Astrocyte (in vitro differentiated cells and primary cell): ENCODE results near the gene KANK2. TPM values are rescaled to one million over a fixed set of nuclear protein-coding genes. Genes with fewer than 3 reads are reported as not detected.

Experiments
- DNase-seq: peaks from one replicate; pipeline ENCODE4 v3.0.0-alpha.2; 2010; ENCODE audit warnings: low read depth
- FAIRE-seq: peaks from 2 replicates; lab custom pipeline; 2011; peaks lifted over from hg19 to GRCh38; lab: Jason Lieb, UNC
- H2AFZ ChIP-seq: 2 replicates; pipeline ENCODE4 v1.6.0; 2012; ENCODE audit warnings: low read depth, low read length, inconsistent platforms
- H3K27ac ChIP-seq: 2 replicates; pipeline ENCODE4 v1.5.1; 2011; ENCODE audit warnings: low read depth, low read length, inconsistent platforms
- H3K27me3 ChIP-seq: 2 replicates; pipeline ENCODE4 v1.6.0; 2011; ENCODE audit warnings: low read length, inconsistent platforms; ENCODE audit not compliant: insufficient read depth
- H3K36me3 ChIP-seq: 2 replicates; pipeline ENCODE4 v1.5.1; 2011; ENCODE audit warnings: low read length, inconsistent platforms; ENCODE audit not compliant: insufficient read depth
- H3K4me1 ChIP-seq: 2 replicates; pipeline ENCODE4 v1.5.1; 2011; ENCODE audit warnings: low read length, inconsistent platforms; ENCODE audit not compliant: insufficient read depth
- H3K4me2 ChIP-seq: 2 replicates; pipeline ENCODE4 v1.6.0; 2012; ENCODE audit warnings: low read length, inconsistent platforms
- H3K4me3 ChIP-seq: 2 replicates; pipeline ENCODE4 v1.5.1; 2011; ENCODE audit warnings: low read depth, mild to moderate bottlenecking, low read length, inconsistent platforms; ENCODE audit not compliant: insufficient read depth
- H3K79me2 ChIP-seq: 2 replicates; pipeline ENCODE4 v1.6.0; 2012; ENCODE audit warnings: mild to moderate bottlenecking, low read length, inconsistent platforms; ENCODE audit not compliant: insufficient read depth
- H3K9ac ChIP-seq: 2 replicates; pipeline ENCODE4 v1.6.0; 2012; ENCODE audit warnings: mild to moderate bottlenecking, low read length, inconsistent platforms
- H3K9me3 ChIP-seq: 2 replicates; pipeline ENCODE4 v1.5.1; 2012; ENCODE audit warnings: low read depth, mild to moderate bottlenecking, low read length, inconsistent platforms; ENCODE audit not compliant: insufficient read depth
- H4K20me1 ChIP-seq: 2 replicates; pipeline ENCODE4 v1.6.0; 2012; ENCODE audit warnings: low read length, inconsistent platforms; ENCODE audit not compliant: insufficient read depth
- H3K27ac Mint-ChIP-seq: one replicate; pipeline ENCODE4 v1.8.0; 2021; ENCODE audit warnings: mild to moderate bottlenecking, mixed read lengths; ENCODE audit not compliant: unreplicated experiment
- H3K27me3 Mint-ChIP-seq: one replicate; pipeline ENCODE4 v1.8.0; 2021; ENCODE audit warnings: low read depth, mixed read lengths; ENCODE audit not compliant: unreplicated experiment
- H3K36me3 Mint-ChIP-seq: one replicate; pipeline ENCODE4 v1.8.0; 2021; ENCODE audit warnings: low read depth, mixed read lengths; ENCODE audit not compliant: unreplicated experiment
- H3K4me1 Mint-ChIP-seq: one replicate; pipeline ENCODE4 v1.8.0; 2021; ENCODE audit warnings: low read depth, mixed read lengths; ENCODE audit not compliant: unreplicated experiment
- H3K4me3 Mint-ChIP-seq: one replicate; pipeline ENCODE4 v1.8.0; 2021; ENCODE audit warnings: mild to moderate bottlenecking, moderate library complexity, mixed read lengths; ENCODE audit not compliant: unreplicated experiment
- H3K9me3 Mint-ChIP-seq: one replicate; pipeline ENCODE4 v1.8.0; 2021; ENCODE audit warnings: mild to moderate bottlenecking, mixed read lengths; ENCODE audit not compliant: unreplicated experiment
- CTCF ChIP-seq: IDR thresholded peaks from 2 replicates; pipeline ENCODE4 v1.5.1; 2011; ENCODE audit warnings: low read depth, mild to moderate bottlenecking, inconsistent platforms, low read length, moderate library complexity; ENCODE audit not compliant: insufficient read depth
- EZH2 ChIP-seq: IDR thresholded peaks from 2 replicates; pipeline ENCODE4 v1.6.1; 2012; ENCODE audit warnings: mild to moderate bottlenecking, low read length, inconsistent platforms; ENCODE audit not compliant: insufficient read depth
- total RNA-seq: library from RNA; stranded (reverse); gene quantifications from 2 replicates; pipeline ENCODE4 v1.2.1, GENCODE V29; 2021

The KANK2 gene
- total RNA-seq, 1 donor from 2014 or later: 50.3 TPM

- Mint-ChIP-seq H3K9me3 (no peaks in the 10 kb centered on the region), H3K36me3 (peaks cover 2% of the 10 kb centered on the region), H3K4me1 (peaks cover 11% of the 10 kb centered on the region), H3K4me3 (peak overlapping the region; percentile 45), H3K27me3 (no peaks in the 10 kb centered on the region), H3K27ac (no peak overlapping the region)
- Histone ChIP-seq H3K79me2 (peaks cover 3% of the 10 kb centered on the region), H3K9ac (no peak overlapping the region), H3K4me1 (peaks cover 26% of the 10 kb centered on the region), H3K4me2 (no peak overlapping the region), H3K27me3 (no peaks in the 10 kb centered on the region), H4K20me1 (peaks cover 18% of the 10 kb centered on the region), H2AFZ (no peak overlapping the region), H3K9me3 (no peaks in the 10 kb centered on the region), H3K27ac (no peak overlapping the region), H3K36me3 (peaks cover 15% of the 10 kb centered on the region), H3K4me3 (no peak overlapping the region)
- DNase-seq: peak; percentile 31
- TF ChIP-seq CTCF (no peak), EZH2 (no peak)
- FAIRE-seq: no peak
These were observed 60.8 kb downstream of the KANK2 start for GRCh38 chr19:11136400-11137101.

- DNase-seq (no peak), FAIRE-seq (no peak)
- peak overlapping the region; percentile 9 for H3K27ac Mint-ChIP-seq
- H3K36me3 Mint-ChIP-seq: peaks cover 7% of the 10 kb centered on the region
- Histone ChIP-seq H3K9me3 (no peaks in the 10 kb centered on the region), H3K36me3 (peaks cover 40% of the 10 kb centered on the region), H2AFZ (no peak overlapping the region), H3K79me2 (peaks cover 3% of the 10 kb centered on the region), H4K20me1 (peaks cover 60% of the 10 kb centered on the region), H3K27me3 (no peaks in the 10 kb centered on the region), H3K4me2 (no peak overlapping the region), H3K4me3 (no peak overlapping the region), H3K27ac (no peak overlapping the region), H3K9ac (no peak overlapping the region), H3K4me1 (no peaks in the 10 kb centered on the region)
- H3K4me1 Mint-ChIP-seq: no peaks in the 10 kb centered on the region
- H3K4me3 Mint-ChIP-seq: no peak overlapping the region
- no peaks in the 10 kb centered on the region for H3K9me3 Mint-ChIP-seq
- no peaks in the 10 kb centered on the region for H3K27me3 Mint-ChIP-seq
- no peak for TF ChIP-seq EZH2
- no peak for TF ChIP-seq CTCF
These were observed 65.9 kb downstream of the KANK2 start for GRCh38 chr19:11131471-11131870.

DNA sequence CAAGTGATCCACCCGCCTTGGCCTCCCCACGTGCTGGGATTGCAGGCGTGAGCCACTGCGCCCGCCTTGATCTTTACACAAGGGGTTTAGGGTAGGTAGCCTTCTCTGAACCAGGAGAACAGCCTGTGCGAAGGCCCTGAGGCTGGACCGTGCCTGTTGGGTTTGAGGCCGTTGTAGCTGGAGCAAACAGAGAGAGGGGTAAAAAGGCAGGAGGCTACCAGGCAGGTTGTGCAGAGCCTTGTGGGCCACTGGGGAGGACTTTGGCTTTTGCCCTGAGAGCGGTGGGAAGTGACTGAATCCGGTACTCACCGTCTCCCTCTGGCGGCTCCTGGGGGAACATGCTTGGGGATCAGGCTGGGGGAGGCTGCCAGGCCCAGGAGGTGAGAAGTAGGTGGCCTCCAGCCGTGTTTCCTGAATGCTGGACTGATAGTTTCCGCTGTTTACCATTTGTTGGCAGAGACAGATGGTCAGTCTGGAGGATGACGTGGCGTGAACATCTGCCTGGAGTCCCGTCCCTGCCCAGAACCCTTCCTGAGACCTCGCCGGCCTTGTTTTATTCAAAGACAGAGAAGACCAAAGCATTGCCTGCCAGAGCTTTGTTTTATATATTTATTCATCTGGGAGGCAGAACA lies 66.4 kb downstream of the KANK2 start:
- no peak overlapping the region for H3K4me2 ChIP-seq
- Mint-ChIP-seq H3K9me3 (no peaks in the 10 kb centered on the region), H3K27me3 (no peaks in the 10 kb centered on the region), H3K27ac (peak overlapping the region; percentile 26), H3K4me3 (no peak overlapping the region), H3K4me1 (no peaks in the 10 kb centered on the region), H3K36me3 (peaks cover 7% of the 10 kb centered on the region)
- DNase-seq: peak; percentile 18
- H3K4me3 ChIP-seq: no peak overlapping the region
- no peaks in the 10 kb centered on the region for H3K4me1 ChIP-seq
- no peak for TF ChIP-seq EZH2
- peak; percentile 65 for TF ChIP-seq CTCF
- H4K20me1 ChIP-seq: peaks cover 63% of the 10 kb centered on the region
- no peaks in the 10 kb centered on the region for H3K27me3 ChIP-seq
- peaks cover 43% of the 10 kb centered on the region for H3K36me3 ChIP-seq
- H3K9me3 ChIP-seq: no peaks in the 10 kb centered on the region
- FAIRE-seq: no peak
- peaks cover 3% of the 10 kb centered on the region for H3K79me2 ChIP-seq
- no peak overlapping the region for H3K27ac ChIP-seq
- no peak overlapping the region for H3K9ac ChIP-seq
- no peak overlapping the region for H2AFZ ChIP-seq
